Activated CD4-positive, CD25-positive, alpha-beta regulatory T cell (primary cell): Measurements from ENCODE around the gene ABCA2.
"Not testable (repeated sequence)": the region's sequence is repeated elsewhere in the genome, so short reads cannot be mapped to it uniquely, and the experiment has no call there.

Experiments
- DNase-seq, 4 experiments: peaks; one replicate each; lab custom pipeline; 2025; lab: John Stamatoyannopoulos, UW

The ABCA2 gene

GRCh38 chr9:137015976-137016375 is 12.1 kb downstream of the ABCA2 start:
- DNase-seq = no peak

- no peak for DNase-seq
Measured at GRCh38 chr9:137015540-137015930, 12.5 kb downstream of the ABCA2 start.

- no peak for DNase-seq
Measured at GRCh38 chr9:137014776-137015539, 13.1 kb downstream of the ABCA2 start.

- no peak for DNase-seq
Measured at GRCh38 chr9:137014166-137014565, 13.9 kb downstream of the ABCA2 start.

- DNase-seq = no peak
Measured at GRCh38 chr9:137013571-137013940, 14.5 kb downstream of the ABCA2 start.

GRCh38 chr9:137012694-137013570 is 15.1 kb downstream of the ABCA2 start:
- no peak for DNase-seq

- DNase-seq = no peak
Measured at GRCh38 chr9:137011907-137012675, 15.9 kb downstream of the ABCA2 start.

- no peak for DNase-seq
Measured at GRCh38 chr9:137011156-137011555, 16.9 kb downstream of the ABCA2 start.

- no peak for DNase-seq
Measured at GRCh38 chr9:137009938-137010732, 17.9 kb downstream of the ABCA2 start.

- DNase-seq = no peak
Measured at GRCh38 chr9:137009217-137009616, 18.8 kb downstream of the ABCA2 start.

GRCh38 chr9:137008312-137008711 is 19.7 kb downstream of the ABCA2 start:
- no peak for DNase-seq

- DNase-seq = no peak
Measured at GRCh38 chr9:137007816-137008270, 20.2 kb downstream of the ABCA2 start.

GRCh38 chr9:137007108-137007815 is 20.8 kb downstream of the ABCA2 start:
- no peak for DNase-seq

- DNase-seq = no peak
Measured at GRCh38 chr9:137006116-137007003, 21.7 kb downstream of the ABCA2 start.

- not testable (repeated sequence) for DNase-seq
Measured at GRCh38 chr9:137004285-137004684, 23.8 kb downstream of the ABCA2 start.

- DNase-seq = no peak
Measured at GRCh38 chr9:137002646-137003041, 25.4 kb downstream of the ABCA2 start.

GRCh38 chr9:137001857-137002645 is 26.0 kb downstream of the ABCA2 start:
- no peak for DNase-seq

GRCh38 chr9:137000177-137000930 is 27.7 kb downstream of the ABCA2 start:
- DNase-seq = no peak
